MM.1S (cell line): ENCODE results near the gene PAX8.

Experiments used
- EZH2phosphoT487 ChIP-seq: fragments of 300-600 bp; sonication (generic); IDR thresholded peaks from 2 replicates; pipeline ENCODE4 v1.6.1; 2018; ENCODE audit warnings: antibody characterized with exemption, low read length
- TF ChIP-seq, protein P1 (sequence below): fragments of 300-600 bp; sonication (generic); IDR thresholded peaks from 2 replicates; pipeline ENCODE4 v1.5.1; 2016; ENCODE audit warnings: antibody characterized with exemption, low read length, mixed read lengths

DNA sequence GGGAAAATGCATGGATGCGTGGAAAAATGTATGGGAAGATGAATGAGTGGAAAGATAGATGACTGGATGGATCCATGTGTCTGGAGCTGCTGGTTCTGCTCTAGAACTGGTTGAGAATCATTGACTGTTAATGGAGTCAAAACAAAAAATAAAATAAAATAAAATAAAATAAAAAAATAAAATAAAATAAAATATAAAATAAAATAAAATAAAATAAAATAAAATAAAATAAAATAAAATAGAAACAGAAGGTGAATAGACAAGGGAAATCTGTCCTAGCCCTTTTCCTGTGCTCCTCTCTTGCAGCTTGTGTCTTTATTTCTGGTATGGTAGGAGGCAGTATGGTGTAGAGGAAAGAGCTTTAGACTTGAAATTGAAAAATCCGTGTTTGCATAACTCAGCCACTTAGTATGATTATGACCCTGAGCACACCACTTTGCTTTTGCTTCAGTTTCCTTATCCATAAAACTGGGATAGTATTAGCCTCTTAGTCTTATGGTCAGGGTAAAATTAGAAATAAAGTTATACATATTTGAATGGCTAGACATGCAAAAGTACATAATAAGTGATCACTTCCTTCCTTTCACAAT is 54.0 kb downstream of the PAX8 start:
- TF ChIP-seq, protein P1, sequence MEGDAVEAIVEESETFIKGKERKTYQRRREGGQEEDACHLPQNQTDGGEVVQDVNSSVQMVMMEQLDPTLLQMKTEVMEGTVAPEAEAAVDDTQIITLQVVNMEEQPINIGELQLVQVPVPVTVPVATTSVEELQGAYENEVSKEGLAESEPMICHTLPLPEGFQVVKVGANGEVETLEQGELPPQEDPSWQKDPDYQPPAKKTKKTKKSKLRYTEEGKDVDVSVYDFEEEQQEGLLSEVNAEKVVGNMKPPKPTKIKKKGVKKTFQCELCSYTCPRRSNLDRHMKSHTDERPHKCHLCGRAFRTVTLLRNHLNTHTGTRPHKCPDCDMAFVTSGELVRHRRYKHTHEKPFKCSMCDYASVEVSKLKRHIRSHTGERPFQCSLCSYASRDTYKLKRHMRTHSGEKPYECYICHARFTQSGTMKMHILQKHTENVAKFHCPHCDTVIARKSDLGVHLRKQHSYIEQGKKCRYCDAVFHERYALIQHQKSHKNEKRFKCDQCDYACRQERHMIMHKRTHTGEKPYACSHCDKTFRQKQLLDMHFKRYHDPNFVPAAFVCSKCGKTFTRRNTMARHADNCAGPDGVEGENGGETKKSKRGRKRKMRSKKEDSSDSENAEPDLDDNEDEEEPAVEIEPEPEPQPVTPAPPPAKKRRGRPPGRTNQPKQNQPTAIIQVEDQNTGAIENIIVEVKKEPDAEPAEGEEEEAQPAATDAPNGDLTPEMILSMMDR: no peak
- TF ChIP-seq EZH2phosphoT487: no peak
